ENCODE data around the gene PHF13.
A peak's percentile ranks its signal among the peaks of the same experiment; 100 is the strongest.

PHF13 gene

DNA sequence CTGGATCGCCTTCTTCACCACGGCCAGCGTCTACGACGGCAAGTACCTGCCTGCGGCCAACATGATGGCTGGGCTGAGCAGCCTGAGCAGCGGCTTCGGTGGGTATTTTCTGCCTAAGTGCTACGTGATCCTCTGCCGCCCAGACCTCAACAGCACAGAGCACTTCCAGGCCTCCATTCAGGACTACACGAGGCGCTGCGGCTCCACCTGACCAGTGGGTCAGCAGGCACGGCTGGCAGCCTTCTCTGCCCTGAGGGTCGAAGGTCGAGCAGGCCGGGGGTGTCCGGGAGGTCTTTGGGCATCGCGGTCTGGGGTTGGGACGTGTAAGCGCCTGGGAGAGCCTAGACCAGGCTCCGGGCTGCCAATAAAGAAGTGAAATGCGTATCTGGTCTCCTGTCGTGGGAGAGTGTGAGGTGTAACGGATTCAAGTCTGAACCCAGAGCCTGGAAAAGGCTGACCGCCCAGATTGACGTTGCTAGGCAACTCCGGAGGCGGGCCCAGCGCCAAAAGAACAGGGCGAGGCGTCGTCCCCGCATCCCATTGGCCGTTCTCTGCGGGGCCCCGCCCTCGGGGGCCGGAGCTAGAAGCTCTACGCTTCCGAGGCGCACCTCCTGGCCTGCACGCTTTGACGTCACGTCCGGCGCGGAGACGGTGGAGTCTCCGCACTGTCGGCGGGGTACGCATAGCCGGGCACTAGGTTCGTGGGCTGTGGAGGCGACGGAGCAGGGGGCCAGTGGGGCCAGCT is 34.0 kb upstream of the PHF13 start, which contains the start of gene ZBTB48:
Gene ZBTB48 (plus strand): TSS at position 621 of the 745 bp plus-strand sequence. CDS start 616 bp downstream, outside the sequence.
- H3K4me3 ChIP-seq (ENCODE audit: low read length): peak within 1 kb of the TSS; percentile 70
- H3K9me2 ChIP-seq (replicated peaks; ENCODE audit: insufficient read depth, low read length): no peaks in the 10 kb centered on the region
- H4K20me1 ChIP-seq (ENCODE audit: insufficient read depth, low read length): no peaks in the 10 kb centered on the region
- H2AFZ ChIP-seq (ENCODE audit: low read length): peak within 1 kb of the TSS; percentile 83
- no peaks in the 10 kb centered on the region for H3K9me3 ChIP-seq (replicated peaks; ENCODE audit: insufficient read depth, low read length)
- H3K27me3 ChIP-seq (replicated peaks; ENCODE audit: insufficient read depth, low read length): no peaks in the 10 kb centered on the region; the same call in 1 of the 2 replicates
- TF ChIP-seq, protein P1, sequence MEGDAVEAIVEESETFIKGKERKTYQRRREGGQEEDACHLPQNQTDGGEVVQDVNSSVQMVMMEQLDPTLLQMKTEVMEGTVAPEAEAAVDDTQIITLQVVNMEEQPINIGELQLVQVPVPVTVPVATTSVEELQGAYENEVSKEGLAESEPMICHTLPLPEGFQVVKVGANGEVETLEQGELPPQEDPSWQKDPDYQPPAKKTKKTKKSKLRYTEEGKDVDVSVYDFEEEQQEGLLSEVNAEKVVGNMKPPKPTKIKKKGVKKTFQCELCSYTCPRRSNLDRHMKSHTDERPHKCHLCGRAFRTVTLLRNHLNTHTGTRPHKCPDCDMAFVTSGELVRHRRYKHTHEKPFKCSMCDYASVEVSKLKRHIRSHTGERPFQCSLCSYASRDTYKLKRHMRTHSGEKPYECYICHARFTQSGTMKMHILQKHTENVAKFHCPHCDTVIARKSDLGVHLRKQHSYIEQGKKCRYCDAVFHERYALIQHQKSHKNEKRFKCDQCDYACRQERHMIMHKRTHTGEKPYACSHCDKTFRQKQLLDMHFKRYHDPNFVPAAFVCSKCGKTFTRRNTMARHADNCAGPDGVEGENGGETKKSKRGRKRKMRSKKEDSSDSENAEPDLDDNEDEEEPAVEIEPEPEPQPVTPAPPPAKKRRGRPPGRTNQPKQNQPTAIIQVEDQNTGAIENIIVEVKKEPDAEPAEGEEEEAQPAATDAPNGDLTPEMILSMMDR (IDR thresholded peaks at IDR 0.05; ENCODE audit: low read length): no peak
- TF ChIP-seq EZH2 (optimal IDR thresholded peaks at IDR 0.05; ENCODE audit: low read depth, low read length): no peak
- TF ChIP-seq EZH2phosphoT487 (IDR thresholded peaks at IDR 0.05; ENCODE audit: low read length): no peak
- peak within 1 kb of the TSS; percentile 93 for H3K4me2 ChIP-seq (ENCODE audit: low read depth, low read length)
- peaks cover 14% of the 10 kb centered on the region for H3K4me1 ChIP-seq (ENCODE audit: low read length)
- peak; percentile 99 for DNase-seq
- peak within 1 kb of the TSS; percentile 73 for H3K9ac ChIP-seq (ENCODE audit: low read length)
- no peaks in the 10 kb centered on the region for H3F3A ChIP-seq (ENCODE audit: insufficient read depth, low read length)
- peaks cover 21% of the 10 kb centered on the region for H3K79me2 ChIP-seq (ENCODE audit: low read length)
- no peaks in the 10 kb centered on the region for H3K36me3 ChIP-seq (replicated peaks; ENCODE audit: insufficient read depth, low read length)
- peak within 1 kb of the TSS; percentile 33; the same call in 1 of the 2 replicates for H3K27ac ChIP-seq (ENCODE audit: low read length)

- Histone ChIP-seq H3K79me2 (ENCODE audit: low read length) (peaks cover 21% of the 10 kb centered on the region), H3K27me3 (replicated peaks; ENCODE audit: insufficient read depth, low read length) (no peaks in the 10 kb centered on the region), H3K9me3 (replicated peaks; ENCODE audit: insufficient read depth, low read length) (no peaks in the 10 kb centered on the region), H4K20me1 (ENCODE audit: insufficient read depth, low read length) (no peaks in the 10 kb centered on the region), H3F3A (ENCODE audit: insufficient read depth, low read length) (no peaks in the 10 kb centered on the region), H2AFZ (ENCODE audit: low read length) (peak overlapping the region; percentile 52), H3K9me2 (replicated peaks; ENCODE audit: insufficient read depth, low read length) (no peaks in the 10 kb centered on the region), H3K27ac (ENCODE audit: low read length) (peak overlapping the region; percentile 4; the same call in 1 of the 2 replicates), H3K4me2 (ENCODE audit: low read depth, low read length) (peak overlapping the region; percentile 93), H3K4me1 (ENCODE audit: low read length) (peaks cover 14% of the 10 kb centered on the region), H3K36me3 (replicated peaks; ENCODE audit: insufficient read depth, low read length) (no peaks in the 10 kb centered on the region), H3K9ac (ENCODE audit: low read length) (peak overlapping the region; percentile 73), H3K4me3 (ENCODE audit: low read length) (peak overlapping the region; percentile 70)
- DNase-seq: no peak
- TF ChIP-seq EZH2phosphoT487 (IDR thresholded peaks at IDR 0.05; ENCODE audit: low read length): no peak
- TF ChIP-seq, protein P1 (IDR thresholded peaks at IDR 0.05; ENCODE audit: low read length): no peak
- TF ChIP-seq EZH2 (optimal IDR thresholded peaks at IDR 0.05; ENCODE audit: low read depth, low read length): no peak
These were observed 33.4 kb upstream of the PHF13 start for GRCh38 chr1:6580119-6580592.

DNA sequence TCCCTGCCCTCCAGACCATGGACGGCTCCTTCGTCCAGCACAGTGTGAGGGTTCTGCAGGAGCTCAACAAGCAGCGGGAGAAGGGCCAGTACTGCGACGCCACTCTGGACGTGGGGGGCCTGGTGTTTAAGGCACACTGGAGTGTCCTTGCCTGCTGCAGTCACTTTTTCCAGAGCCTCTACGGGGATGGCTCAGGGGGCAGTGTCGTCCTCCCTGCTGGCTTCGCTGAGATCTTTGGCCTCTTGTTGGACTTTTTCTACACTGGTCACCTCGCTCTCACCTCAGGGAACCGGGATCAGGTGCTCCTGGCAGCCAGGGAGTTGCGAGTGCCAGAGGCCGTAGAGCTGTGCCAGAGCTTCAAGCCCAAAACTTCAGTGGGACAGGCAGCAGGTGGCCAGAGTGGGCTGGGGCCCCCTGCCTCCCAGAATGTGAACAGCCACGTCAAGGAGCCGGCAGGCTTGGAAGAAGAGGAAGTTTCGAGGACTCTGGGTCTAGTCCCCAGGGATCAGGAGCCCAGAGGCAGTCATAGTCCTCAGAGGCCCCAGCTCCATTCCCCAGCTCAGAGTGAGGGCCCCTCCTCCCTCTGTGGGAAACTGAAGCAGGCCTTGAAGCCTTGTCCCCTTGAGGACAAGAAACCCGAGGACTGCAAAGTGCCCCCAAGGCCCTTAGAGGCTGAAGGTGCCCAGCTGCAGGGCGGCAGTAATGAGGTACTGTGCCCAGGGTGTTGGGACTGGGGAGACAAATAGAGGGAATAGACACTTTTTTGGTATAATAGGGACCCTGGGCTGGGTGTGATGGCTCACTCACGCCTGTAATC is 32.7 kb upstream of the PHF13 start:
- Histone ChIP-seq H3K36me3 (replicated peaks; ENCODE audit: insufficient read depth, low read length) (no peaks in the 10 kb centered on the region), H4K20me1 (ENCODE audit: insufficient read depth, low read length) (no peaks in the 10 kb centered on the region), H3K79me2 (ENCODE audit: low read length) (peaks cover 21% of the 10 kb centered on the region), H3K4me3 (ENCODE audit: low read length) (peak overlapping the region; percentile 70), H3K27me3 (replicated peaks; ENCODE audit: insufficient read depth, low read length) (no peaks in the 10 kb centered on the region), H3K27ac (ENCODE audit: low read length) (peak overlapping the region; percentile 4; the same call in 1 of the 2 replicates), H3K9ac (ENCODE audit: low read length) (peak overlapping the region; percentile 73), H3K9me2 (replicated peaks; ENCODE audit: insufficient read depth, low read length) (no peaks in the 10 kb centered on the region), H3K4me2 (ENCODE audit: low read depth, low read length) (peak overlapping the region; percentile 93), H3K4me1 (ENCODE audit: low read length) (peaks cover 14% of the 10 kb centered on the region), H2AFZ (ENCODE audit: low read length) (peak overlapping the region; percentile 52), H3K9me3 (replicated peaks; ENCODE audit: insufficient read depth, low read length) (no peaks in the 10 kb centered on the region), H3F3A (ENCODE audit: insufficient read depth, low read length) (no peaks in the 10 kb centered on the region)
- no peak for TF ChIP-seq EZH2phosphoT487 (IDR thresholded peaks at IDR 0.05; ENCODE audit: low read length)
- TF ChIP-seq, protein P1 (IDR thresholded peaks at IDR 0.05; ENCODE audit: low read length): no peak
- no peak for TF ChIP-seq EZH2 (optimal IDR thresholded peaks at IDR 0.05; ENCODE audit: low read depth, low read length)
- DNase-seq: no peak
